Panc1 (cell line): Measurements from ENCODE around the gene NVL.

Experiments
- CTCF ChIP-seq: fragments of 450-650 bp; IDR thresholded peaks from 2 replicates; pipeline ENCODE4 v1.5.1; 2017; ENCODE audit warnings: mild to moderate bottlenecking
- POLR2AphosphoS5 ChIP-seq: IDR thresholded peaks from 2 replicates; pipeline ENCODE4 v1.6.1; 2012; ENCODE audit warnings: mild to moderate bottlenecking, low read depth, low read length, moderate library complexity
- REST ChIP-seq, 2 experiments: IDR thresholded peaks; 2 replicates each; pipeline ENCODE4 v1.6.1; 2011 to 2012; ENCODE audit warnings: low read depth in 2 of 2, control low read depth in 1 of 2, low read length in 1 of 2, mild to moderate bottlenecking in 1 of 2, moderate library complexity in 1 of 2; ENCODE audit not compliant: insufficient read depth in 1 of 2
- SIN3A ChIP-seq: IDR thresholded peaks from 2 replicates; pipeline ENCODE4 v1.6.1; 2012; ENCODE audit warnings: low read depth, mild to moderate bottlenecking, low read length, moderate library complexity, borderline replicate concordance; ENCODE audit not compliant: insufficient read depth
- TCF7L2 ChIP-seq: IDR thresholded peaks from 2 replicates; pipeline ENCODE4 v1.6.1; 2011; ENCODE audit warnings: mild to moderate bottlenecking, low read depth, low read length, inconsistent platforms

DNA sequence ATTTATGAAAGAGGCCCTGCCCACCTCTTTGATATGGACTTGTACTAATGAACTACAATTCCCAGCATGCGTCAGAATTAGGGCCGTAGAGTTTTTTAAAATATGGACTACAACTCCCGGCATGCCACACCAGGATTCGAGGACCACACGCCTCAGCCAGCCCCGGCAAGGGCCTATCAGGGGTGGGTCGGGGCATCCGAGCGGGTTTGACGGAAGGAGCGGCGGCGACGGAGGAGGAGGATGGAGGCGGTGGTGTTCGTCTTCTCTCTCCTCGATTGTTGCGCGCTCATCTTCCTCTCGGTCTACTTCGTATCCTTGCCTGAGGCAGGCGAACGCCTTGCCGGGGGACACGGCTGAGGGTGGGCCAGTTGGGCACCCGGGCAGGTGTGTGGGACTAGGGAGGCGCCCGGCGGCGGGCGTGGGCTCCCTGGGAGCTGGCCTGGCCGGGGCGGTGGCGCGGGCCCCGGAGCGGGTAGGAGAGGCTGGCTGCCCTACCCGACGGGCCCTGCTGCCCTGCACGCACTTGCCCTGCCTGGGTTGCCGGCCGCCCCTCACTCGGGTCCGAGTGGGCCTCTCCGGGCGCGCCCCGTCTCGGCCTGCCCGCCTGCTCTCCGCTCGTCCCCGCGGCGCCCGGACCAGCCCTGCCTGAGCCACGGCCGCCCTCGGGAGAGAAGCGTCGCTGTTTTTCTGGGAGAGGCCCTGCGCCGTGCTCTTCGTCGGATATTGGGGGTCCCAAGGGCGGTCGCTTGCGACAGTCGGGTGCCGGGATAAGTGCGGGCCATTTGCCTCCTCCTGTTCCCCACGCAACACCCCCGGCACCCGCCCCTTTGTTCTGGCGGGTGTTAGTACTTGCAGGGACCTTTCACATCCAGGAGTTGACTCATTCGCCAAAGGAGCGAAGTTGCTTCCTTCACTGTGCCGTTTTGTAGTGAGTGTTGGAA is 27.0 kb upstream of the NVL start, which contains the start of gene CNIH4:
- TF ChIP-seq CTCF, result no peak
- peak; percentile 66; the same call in 1 of the 2 replicates for TF ChIP-seq SIN3A
- peak; percentile 54; the same call in 1 of the 2 replicates for TF ChIP-seq TCF7L2
- TF ChIP-seq POLR2AphosphoS5, result peak; percentile 82; the same call in 1 of the 2 replicates
- TF ChIP-seq REST (IDR thresholded peaks at IDR 0.05; ENCODE audit: insufficient read depth in 1 of 2, low read depth in 2 of 2, low read length in 1 of 2), result no peak
